ENCODE results near the gene METTL4. TPM values are rescaled to one million over a fixed set of nuclear protein-coding genes. Genes with fewer than 3 reads are reported as not detected.
A peak's percentile ranks its signal among the peaks of the same experiment; 100 is the strongest.
"Not testable (repeated sequence)": the region's sequence is repeated elsewhere in the genome, so short reads cannot be mapped to it uniquely, and the experiment has no call there.

METTL4 gene
- total RNA-seq, 1 donor from 2014 or later = 18.4 TPM

DNA sequence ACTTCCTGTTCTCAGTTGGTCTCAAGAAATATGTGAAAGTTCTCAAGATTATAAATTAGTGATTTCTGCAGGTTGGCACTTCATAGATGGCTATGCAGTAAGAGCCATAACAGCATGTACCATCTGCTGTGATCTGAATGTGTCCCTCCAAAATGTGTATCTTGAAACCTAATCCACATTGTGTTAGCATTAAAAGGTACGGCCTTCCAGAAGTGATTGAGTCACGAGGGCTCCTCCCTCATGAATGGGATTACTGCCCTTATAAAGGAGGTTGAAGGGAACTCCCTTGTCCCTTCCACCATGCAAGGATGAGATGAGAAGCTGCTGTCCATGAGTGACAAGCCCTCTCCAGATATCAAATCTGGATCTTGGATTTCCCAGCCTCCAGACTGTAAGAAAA, 45.0 kb downstream of the METTL4 start:
- H3K36me3 Mint-ChIP-seq (ENCODE audit: low read depth) = no peaks in the 10 kb centered on the region
- H3K9me3 Mint-ChIP-seq = no peaks in the 10 kb centered on the region
- H3K4me1 Mint-ChIP-seq = no peaks in the 10 kb centered on the region
- DNase-seq = no peak
- intact Hi-C loops (cut with micrococcal nuclease) = no loop called here
- peaks cover 1% of the 10 kb centered on the region for H3K27me3 Mint-ChIP-seq
- no peak overlapping the region for H3K4me3 Mint-ChIP-seq
- no peak overlapping the region for H3K27ac Mint-ChIP-seq

DNA sequence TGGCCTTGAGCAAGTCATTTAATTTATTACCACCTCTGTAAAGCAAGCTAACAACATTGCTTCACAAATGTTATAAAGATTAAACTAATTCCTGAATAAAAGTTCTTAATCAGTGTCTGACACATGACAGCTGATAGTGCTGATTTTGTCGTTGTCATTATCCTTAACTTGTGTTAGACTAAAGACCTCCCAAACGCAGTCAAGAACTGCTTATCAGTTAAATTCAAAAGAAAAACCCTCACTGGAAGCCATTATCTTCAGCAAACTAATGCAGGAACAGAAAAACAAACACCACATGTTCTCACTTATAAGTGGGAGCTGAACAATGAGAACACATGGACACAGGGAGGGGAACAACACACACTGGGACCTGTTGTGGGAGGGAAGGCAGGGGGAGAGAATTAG, 46.5 kb downstream of the METTL4 start:
- H3K9me3 Mint-ChIP-seq; H3K4me3 Mint-ChIP-seq; DNase-seq; H3K36me3 Mint-ChIP-seq (ENCODE audit: low read depth); H3K27ac Mint-ChIP-seq; H3K4me1 Mint-ChIP-seq; intact Hi-C loops (cut with micrococcal nuclease); H3K27me3 Mint-ChIP-seq: not testable (repeated sequence)

DNA sequence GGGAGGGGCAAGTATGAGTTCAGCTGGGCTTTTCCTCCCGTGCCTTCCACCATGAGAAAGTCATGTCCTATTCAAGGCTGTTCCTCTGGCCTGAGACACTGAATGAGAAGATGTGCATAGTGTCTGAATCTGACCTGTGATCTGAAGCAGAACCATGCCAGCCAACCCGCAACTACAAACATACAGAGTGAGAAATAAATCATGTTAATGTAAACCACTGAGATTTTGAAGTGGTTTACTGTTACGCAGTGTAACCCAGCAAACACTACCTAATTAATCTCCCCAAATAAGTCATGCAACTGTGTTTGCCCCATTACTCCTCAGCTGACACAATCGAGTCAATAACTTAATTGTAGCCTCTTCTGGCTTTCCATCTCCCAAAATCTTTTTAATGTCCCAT, 49.2 kb downstream of the METTL4 start:
- peaks cover 1% of the 10 kb centered on the region for H3K27me3 Mint-ChIP-seq
- H3K4me1 Mint-ChIP-seq = no peaks in the 10 kb centered on the region
- intact Hi-C loops (cut with micrococcal nuclease) = no loop called here
- H3K4me3 Mint-ChIP-seq = no peak overlapping the region
- no peak overlapping the region for H3K27ac Mint-ChIP-seq
- no peaks in the 10 kb centered on the region for H3K9me3 Mint-ChIP-seq
- no peaks in the 10 kb centered on the region for H3K36me3 Mint-ChIP-seq (ENCODE audit: low read depth)
- no peak for DNase-seq

DNA sequence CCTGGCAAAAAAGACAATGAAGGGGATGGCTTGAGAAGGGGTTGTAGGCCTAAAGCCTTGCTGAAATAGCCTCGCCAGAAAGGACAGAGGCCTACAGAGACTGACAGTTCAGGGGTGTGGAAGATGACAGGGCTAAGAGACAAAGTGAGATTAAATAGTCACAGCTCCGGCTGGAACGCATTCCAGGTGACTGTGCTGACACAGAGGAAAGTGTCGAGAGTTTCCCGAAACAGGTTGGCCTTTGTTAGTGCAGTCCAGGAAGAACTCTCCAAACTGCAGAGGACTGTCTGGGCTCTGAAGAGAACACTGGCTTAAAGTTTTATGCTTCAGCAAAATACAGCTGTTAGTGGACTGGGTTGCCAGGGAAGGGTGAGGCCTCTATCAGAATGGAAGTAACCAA, 52.8 kb downstream of the METTL4 start:
- Mint-ChIP-seq H3K27ac (no peak overlapping the region), H3K36me3 (ENCODE audit: low read depth) (no peaks in the 10 kb centered on the region), H3K9me3 (no peaks in the 10 kb centered on the region), H3K27me3 (peaks cover 1% of the 10 kb centered on the region), H3K4me1 (peaks cover 11% of the 10 kb centered on the region), H3K4me3 (no peak overlapping the region)
- no peak for DNase-seq
- intact Hi-C loops (cut with micrococcal nuclease) = no loop called here

DNA sequence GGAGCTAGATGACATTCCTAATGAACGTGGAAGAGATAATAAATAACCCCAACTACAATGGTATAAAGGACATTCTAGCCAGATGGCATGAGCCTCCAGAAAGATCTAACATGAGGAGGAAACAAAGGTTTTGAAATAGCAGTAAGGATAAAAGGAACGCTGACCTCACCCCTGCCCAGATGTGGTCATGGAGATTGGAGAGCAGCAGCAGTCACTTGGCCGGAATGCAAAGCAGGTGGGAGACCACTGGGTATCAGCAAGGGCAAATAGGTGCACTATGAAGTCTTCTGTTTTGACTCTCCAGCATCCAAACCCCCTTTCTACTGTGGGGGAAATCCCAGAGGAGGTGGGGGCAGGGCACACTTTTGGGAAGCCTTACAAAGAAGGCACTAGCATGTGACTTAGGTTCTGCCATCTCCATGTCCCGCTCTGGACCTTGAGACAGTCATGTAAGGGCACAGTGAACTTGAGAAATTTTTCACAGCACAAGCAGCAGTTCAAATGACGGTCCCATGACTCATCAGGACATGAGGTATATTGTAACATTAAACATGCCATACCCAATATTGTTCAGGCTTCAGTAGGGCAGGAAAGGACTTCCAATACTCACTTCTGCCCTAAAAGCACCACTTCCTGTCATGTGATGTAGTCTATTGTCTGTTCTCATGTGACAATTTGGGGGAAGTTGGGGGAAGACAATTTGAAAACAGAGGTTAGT, 55.2 kb downstream of the METTL4 start:
- H3K27me3 Mint-ChIP-seq = peaks cover 6% of the 10 kb centered on the region
- intact Hi-C loops (cut with micrococcal nuclease) = no loop called here
- H3K4me1 Mint-ChIP-seq = peaks cover 11% of the 10 kb centered on the region
- H3K27ac Mint-ChIP-seq = no peak overlapping the region
- no peak overlapping the region for H3K4me3 Mint-ChIP-seq
- H3K36me3 Mint-ChIP-seq (ENCODE audit: low read depth) = no peaks in the 10 kb centered on the region
- H3K9me3 Mint-ChIP-seq = no peaks in the 10 kb centered on the region
- peak; percentile 60 for DNase-seq

DNA sequence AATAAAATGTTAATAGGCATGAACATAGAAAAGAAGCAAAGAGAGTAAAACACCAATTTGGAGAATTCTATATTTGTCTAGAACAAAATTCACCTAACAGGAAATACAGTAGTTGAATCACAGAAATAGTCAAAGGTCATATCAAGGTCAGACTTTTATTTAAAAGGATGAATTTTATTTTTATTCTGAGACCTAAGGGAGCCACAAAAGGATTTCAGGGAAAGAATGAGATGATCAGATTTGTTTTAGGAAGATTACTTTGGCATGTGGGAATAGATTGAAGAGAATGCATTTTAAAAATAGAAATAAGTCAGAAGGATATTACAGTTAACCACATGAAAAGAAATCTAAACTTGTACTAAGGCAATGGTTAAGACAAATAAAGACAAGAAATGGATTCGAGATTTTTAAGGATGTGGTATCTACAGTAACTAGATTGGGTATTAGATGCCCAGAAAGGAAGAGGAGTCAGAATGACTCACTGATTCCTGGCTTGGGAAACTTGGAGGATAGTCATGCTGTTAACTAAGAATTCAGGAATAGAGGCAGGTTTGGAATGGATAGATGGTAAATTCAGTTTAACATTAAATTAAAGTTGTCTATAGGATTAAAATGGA, 56.0 kb downstream of the METTL4 start:
- Mint-ChIP-seq H3K27me3 (peaks cover 9% of the 10 kb centered on the region), H3K4me1 (peaks cover 11% of the 10 kb centered on the region), H3K9me3 (no peaks in the 10 kb centered on the region), H3K4me3 (no peak overlapping the region), H3K27ac (no peak overlapping the region), H3K36me3 (ENCODE audit: low read depth) (no peaks in the 10 kb centered on the region)
- DNase-seq = no peak
- intact Hi-C loops (cut with micrococcal nuclease) = no loop called here

DNA sequence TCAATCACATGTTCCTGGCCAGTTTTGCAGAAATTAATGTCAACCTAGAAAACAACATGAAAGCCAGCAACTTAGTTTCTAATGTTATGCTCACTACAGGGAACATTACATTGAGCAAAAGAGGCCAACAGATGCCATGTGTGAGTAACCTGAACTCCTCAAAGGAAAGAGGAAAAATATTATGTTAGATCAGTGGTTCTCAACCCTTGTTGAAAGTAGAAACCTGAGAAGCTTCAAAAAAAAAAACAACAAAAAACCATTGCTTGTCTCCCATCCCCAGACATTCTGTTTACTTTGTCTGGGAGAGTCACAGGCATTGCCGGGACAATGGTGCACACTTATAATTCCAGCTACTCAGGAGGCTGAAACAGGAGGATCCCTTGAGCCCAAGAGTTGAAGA, 57.7 kb downstream of the METTL4 start:
- no peak for DNase-seq
- Mint-ChIP-seq H3K27ac (no peak overlapping the region), H3K27me3 (peaks cover 9% of the 10 kb centered on the region), H3K4me1 (peaks cover 11% of the 10 kb centered on the region), H3K36me3 (ENCODE audit: low read depth) (no peaks in the 10 kb centered on the region), H3K4me3 (no peak overlapping the region), H3K9me3 (no peaks in the 10 kb centered on the region)
- intact Hi-C loops (cut with micrococcal nuclease) = no loop called here

DNA sequence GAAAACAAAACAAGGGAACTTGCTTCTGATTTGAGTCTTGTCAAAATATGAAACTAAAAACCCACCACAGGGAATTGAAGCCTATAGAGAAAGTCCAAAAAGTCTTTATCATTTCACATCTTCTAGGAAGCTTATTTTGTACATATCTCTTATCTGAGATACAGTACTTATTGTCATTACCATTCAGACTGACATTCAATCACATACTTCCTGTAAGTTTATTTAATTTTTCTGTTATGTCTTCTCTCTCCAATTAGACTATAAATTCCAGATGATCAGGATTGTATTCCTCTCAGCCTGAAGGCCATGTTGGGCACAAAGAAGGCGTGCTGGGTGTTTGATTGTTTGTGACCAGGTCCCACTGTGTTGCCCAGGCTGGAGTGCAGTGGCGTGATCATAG, 59.2 kb downstream of the METTL4 start:
- Mint-ChIP-seq H3K9me3 (no peaks in the 10 kb centered on the region), H3K36me3 (ENCODE audit: low read depth) (no peaks in the 10 kb centered on the region), H3K4me3 (no peak overlapping the region), H3K27me3 (peaks cover 9% of the 10 kb centered on the region), H3K4me1 (peaks cover 11% of the 10 kb centered on the region), H3K27ac (no peak overlapping the region)
- intact Hi-C loops (cut with micrococcal nuclease) = no loop called here
- no peak for DNase-seq

DNA sequence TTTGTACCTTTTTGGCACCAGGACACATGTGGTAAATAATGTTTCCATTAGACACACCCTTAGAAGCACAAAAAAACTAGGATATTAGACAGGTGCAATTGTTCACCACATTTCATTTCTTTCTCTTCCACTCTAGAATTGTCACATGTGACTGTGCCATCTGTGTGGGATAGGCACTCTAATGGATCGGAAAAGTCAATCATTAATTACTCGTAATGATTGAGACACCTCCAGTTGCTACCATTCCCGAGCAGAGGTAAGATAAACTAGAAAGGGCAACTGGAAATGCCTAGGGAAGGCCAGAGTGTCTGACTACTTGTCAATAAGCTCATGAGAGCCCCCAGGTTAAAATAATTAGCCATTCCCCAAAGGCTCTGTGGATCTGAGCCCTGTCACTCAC, 59.9 kb downstream of the METTL4 start:
- Mint-ChIP-seq H3K4me1 (peaks cover 11% of the 10 kb centered on the region), H3K27me3 (peaks cover 9% of the 10 kb centered on the region), H3K27ac (no peak overlapping the region), H3K36me3 (ENCODE audit: low read depth) (no peaks in the 10 kb centered on the region), H3K9me3 (no peaks in the 10 kb centered on the region), H3K4me3 (no peak overlapping the region)
- DNase-seq = no peak
- intact Hi-C loops (cut with micrococcal nuclease) = no loop called here

DNA sequence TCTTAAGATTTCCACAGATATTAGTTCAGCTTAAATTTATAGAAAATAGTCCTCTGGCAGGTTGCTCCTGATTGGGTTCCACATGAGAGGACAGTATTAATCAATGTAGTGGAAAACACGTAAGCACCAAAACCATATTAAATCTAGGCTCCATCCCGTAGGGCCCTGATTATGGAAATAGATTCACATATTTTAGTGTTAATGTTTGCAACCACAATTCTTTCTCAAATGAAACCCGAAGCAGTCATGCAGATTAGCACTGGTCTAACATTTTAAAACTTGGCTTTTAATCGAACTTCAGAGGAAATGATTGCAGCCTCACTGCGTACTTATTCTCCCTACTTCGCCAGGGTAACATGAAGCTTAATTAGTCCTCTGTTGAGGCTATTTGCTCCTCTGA, 60.9 kb downstream of the METTL4 start:
- peaks cover 3% of the 10 kb centered on the region for H3K4me1 Mint-ChIP-seq
- H3K27me3 Mint-ChIP-seq = peaks cover 11% of the 10 kb centered on the region
- DNase-seq = no peak
- intact Hi-C loops (cut with micrococcal nuclease) = no loop called here
- no peak overlapping the region for H3K27ac Mint-ChIP-seq
- no peaks in the 10 kb centered on the region for H3K36me3 Mint-ChIP-seq (ENCODE audit: low read depth)
- H3K9me3 Mint-ChIP-seq = no peaks in the 10 kb centered on the region
- no peak overlapping the region for H3K4me3 Mint-ChIP-seq

DNA sequence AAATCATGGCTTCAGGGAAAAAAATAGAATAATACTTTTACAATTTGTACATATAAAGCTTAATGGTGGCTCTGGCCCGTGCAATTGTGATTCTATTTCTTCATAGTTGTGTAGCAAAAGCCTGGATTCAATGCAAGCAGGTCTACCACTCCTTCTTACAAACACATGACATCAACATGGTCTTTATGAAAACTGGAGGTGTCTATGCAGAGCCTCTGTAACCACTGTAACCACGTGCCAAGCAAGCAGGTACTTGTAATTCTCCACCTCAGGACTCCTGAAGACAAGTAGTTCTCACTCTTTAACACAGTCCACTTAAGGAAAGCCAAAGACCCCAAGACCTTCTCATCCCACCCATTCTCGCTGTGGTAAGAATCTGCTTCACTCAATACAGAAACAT, 62.6 kb downstream of the METTL4 start:
- Mint-ChIP-seq H3K4me1 (no peaks in the 10 kb centered on the region), H3K4me3 (no peak overlapping the region), H3K36me3 (ENCODE audit: low read depth) (no peaks in the 10 kb centered on the region), H3K27ac (no peak overlapping the region), H3K9me3 (no peaks in the 10 kb centered on the region), H3K27me3 (peaks cover 11% of the 10 kb centered on the region)
- DNase-seq = no peak
- intact Hi-C loops (cut with micrococcal nuclease) = no loop called here

DNA sequence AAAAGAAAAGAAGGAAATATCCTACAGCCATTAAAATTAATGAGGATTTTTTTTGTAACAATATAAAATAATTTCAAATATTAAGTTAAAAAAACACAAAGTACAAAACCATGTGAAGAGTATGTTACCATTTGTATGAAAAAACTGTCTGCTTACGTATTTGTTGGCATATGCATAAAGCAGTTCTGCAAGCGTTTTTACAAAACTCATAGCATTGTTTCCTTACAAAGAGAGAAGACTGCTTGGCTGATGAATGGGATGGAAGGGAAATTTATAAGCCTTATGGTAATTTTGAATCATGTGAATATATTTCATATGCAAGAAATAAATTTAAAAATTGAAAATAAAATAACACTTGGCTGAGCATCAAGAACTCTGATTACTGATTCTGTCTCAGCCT, 63.1 kb downstream of the METTL4 start:
- Mint-ChIP-seq H3K27me3 (peaks cover 11% of the 10 kb centered on the region), H3K36me3 (ENCODE audit: low read depth) (no peaks in the 10 kb centered on the region), H3K27ac (no peak overlapping the region), H3K9me3 (no peaks in the 10 kb centered on the region), H3K4me3 (no peak overlapping the region), H3K4me1 (no peaks in the 10 kb centered on the region)
- DNase-seq = no peak
- intact Hi-C loops (cut with micrococcal nuclease) = no loop called here

DNA sequence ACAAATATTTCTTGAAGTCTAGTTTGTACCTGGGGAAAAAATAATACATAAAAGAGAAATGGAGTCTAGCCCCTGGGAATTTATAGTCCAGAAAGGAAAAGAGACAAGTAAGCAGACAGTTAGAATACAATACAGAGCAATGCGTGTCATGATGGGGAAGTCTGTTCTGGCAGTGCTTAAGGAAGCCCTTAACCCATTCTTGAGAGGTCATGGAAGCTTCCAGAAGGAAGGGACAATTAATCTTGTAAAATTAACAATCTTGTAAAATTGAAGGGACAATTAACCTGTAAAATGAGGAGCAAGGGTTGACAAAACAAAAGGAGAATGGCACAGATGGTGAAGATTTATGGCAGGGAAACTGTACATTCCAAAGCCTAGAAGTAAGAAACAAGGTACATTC, 66.7 kb downstream of the METTL4 start:
- DNase-seq = no peak
- intact Hi-C loops (cut with micrococcal nuclease) = no loop called here
- Mint-ChIP-seq H3K27me3 (peaks cover 2% of the 10 kb centered on the region), H3K4me1 (no peaks in the 10 kb centered on the region), H3K36me3 (ENCODE audit: low read depth) (no peaks in the 10 kb centered on the region), H3K27ac (no peak overlapping the region), H3K9me3 (no peaks in the 10 kb centered on the region), H3K4me3 (no peak overlapping the region)

DNA sequence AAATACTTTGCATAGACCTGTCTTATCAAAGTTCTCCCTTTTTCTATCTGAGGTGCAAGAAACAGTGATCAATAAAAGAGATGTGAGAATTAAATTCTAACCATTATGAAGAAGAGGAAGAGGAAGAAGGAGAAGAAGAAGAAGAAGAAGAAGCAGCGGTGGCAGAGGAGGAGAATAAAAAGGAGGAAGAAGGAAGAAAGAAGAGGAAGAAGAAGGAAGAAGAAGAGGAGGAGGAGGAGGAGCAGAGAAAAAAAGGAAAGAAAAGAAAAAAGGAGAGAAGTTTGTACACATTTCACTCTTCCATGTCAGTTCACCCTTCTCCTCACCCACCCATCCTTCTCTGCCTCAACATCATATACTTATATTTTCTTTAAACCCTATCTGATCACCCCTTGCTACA, 68.4 kb downstream of the METTL4 start:
- Mint-ChIP-seq H3K27me3 (peaks cover 4% of the 10 kb centered on the region), H3K4me3 (no peak overlapping the region), H3K9me3 (no peaks in the 10 kb centered on the region)

DNA sequence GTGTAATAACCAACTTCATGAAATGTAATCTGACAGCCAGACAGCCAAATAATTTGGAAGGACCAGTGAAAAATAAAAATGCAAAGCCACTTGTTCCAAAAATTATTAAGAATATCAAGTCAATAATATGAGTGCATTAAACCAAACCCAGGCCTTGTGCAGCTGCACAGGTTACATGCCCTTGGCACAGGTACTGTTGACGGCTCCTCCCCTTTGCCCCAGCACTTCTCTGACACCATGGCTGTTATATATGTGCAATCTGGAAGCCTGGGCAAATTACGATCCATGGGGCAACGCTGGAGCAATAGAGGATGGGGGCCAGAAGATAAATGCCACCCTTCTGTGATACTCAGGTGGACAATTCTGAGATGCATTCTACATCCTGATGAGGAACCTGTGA, 68.9 kb downstream of the METTL4 start:
- Mint-ChIP-seq H3K4me1 (no peaks in the 10 kb centered on the region), H3K27me3 (peaks cover 4% of the 10 kb centered on the region), H3K4me3 (no peak overlapping the region), H3K9me3 (no peaks in the 10 kb centered on the region), H3K27ac (no peak overlapping the region), H3K36me3 (ENCODE audit: low read depth) (no peaks in the 10 kb centered on the region)
- intact Hi-C loops (cut with micrococcal nuclease) = no loop called here
- no peak for DNase-seq

More for the DNA sequence above, 68.4 kb downstream of the METTL4 start:
- H3K4me1 Mint-ChIP-seq = no peaks in the 10 kb centered on the region
- H3K27ac Mint-ChIP-seq = no peak overlapping the region
- DNase-seq = no peak
- intact Hi-C loops (cut with micrococcal nuclease) = no loop called here
- H3K36me3 Mint-ChIP-seq (ENCODE audit: low read depth) = no peaks in the 10 kb centered on the region

Measured in activated CD4-positive, alpha-beta T cell treated with anti-CD3 and anti-CD28 coated beads, Interleukin-2, amount 10 ng/mL, durations not matched to agents 24 days and 14 days (primary cell).